ENCODE results near the gene RGL1.

- TF ChIP-seq CTCF (IDR thresholded peaks at IDR 0.05; ENCODE audit: low read length): no peak
- no peak for TF ChIP-seq EZH2 (IDR thresholded peaks at IDR 0.05; ENCODE audit: borderline replicate concordance, low read length)
Measured at GRCh38 chr1:183883623-183884022, 78.7 kb downstream of the RGL1 start.
